B cell (primary cell): Measurements from ENCODE around the gene MTG2. TPM values are rescaled to one million over a fixed set of nuclear protein-coding genes. Genes with fewer than 3 reads are reported as not detected.

ENCODE experiments used
- ATAC-seq: fragments of 200-7000 bp; cut with Tn5 transposase; one replicate; pipeline ENCODE4 v1.10.0; 2021; ENCODE audit warnings: low read depth, mild to moderate bottlenecking, moderate number of reproducible peaks, moderate library complexity
- CTCF ChIA-PET: fragments of 350-600 bp; sonication (Branson Sonifier 250); formaldehyde crosslinking; loops from one replicate; lab custom pipeline; 2021; ENCODE audit warnings: antibody characterized with exemption, inconsistent platforms; lab: Charles Lee
- POLR2A ChIA-PET: fragments of 350-600 bp; sonication (Branson Sonifier 250); formaldehyde crosslinking; loops from one replicate; lab custom pipeline; 2021; ENCODE audit warnings: antibody characterized with exemption; lab: Charles Lee
- DNase-seq: peaks from one replicate; pipeline ENCODE4 v3.0.0; 2013
- H2AFZ ChIP-seq: 2 replicates; pipeline ENCODE4 v1.6.1; 2012; ENCODE audit warnings: mild to moderate bottlenecking, low read depth, low read length; ENCODE audit not compliant: insufficient read depth, poor library complexity, severe bottlenecking
- H3K27ac ChIP-seq, 2 donors: 1 replicate in 1 of 2; 2 replicates in 1 of 2; pipeline ENCODE4 v1.5.1; 2012 to 2013; ENCODE audit warnings: low read length in 2 of 2, mild to moderate bottlenecking in 2 of 2, moderate library complexity in 1 of 2
- H3K27me3 ChIP-seq, 4 experiments: fragments of 200-600 bp in 1 of 4; sonication (generic) in 1 of 4; replicated peaks in 1 of 4; 1 replicate in 2 of 4; 2 replicates in 2 of 4; pipeline versions ENCODE4 v1.6.1 to v1.7.0; 2013 to 2016; ENCODE audit warnings: low read length in 3 of 4, mild to moderate bottlenecking in 2 of 4, mixed read lengths in 1 of 4, moderate library complexity in 1 of 4; ENCODE audit not compliant: insufficient read depth in 4 of 4, control insufficient read depth in 3 of 4; ENCODE audit errors: control extremely low read depth in 1 of 4
- H3K36me3 ChIP-seq, 2 experiments: replicated peaks in 1 of 2; 1 replicate in 1 of 2; 2 replicates in 1 of 2; pipeline versions ENCODE4 v1.6.1 to v1.7.1; 2013; ENCODE audit warnings: low read length in 1 of 2; ENCODE audit not compliant: insufficient read depth in 2 of 2, control insufficient read depth in 1 of 2; ENCODE audit errors: control extremely low read depth in 1 of 2, extremely low read depth in 1 of 2
- H3K4me1 ChIP-seq, 2 donors: fragments of 200-600 bp in 1 of 2; sonication (generic) in 1 of 2; 1 replicate in 1 of 2; 2 replicates in 1 of 2; pipeline versions ENCODE4 v1.5.1 to v1.6.1; 2013 to 2017; ENCODE audit warnings: low read length in 2 of 2; ENCODE audit not compliant: control insufficient read depth in 2 of 2, insufficient read depth in 2 of 2
- H3K4me2 ChIP-seq: replicated peaks from 2 replicates; pipeline ENCODE3; 2012; ENCODE audit warnings: mild to moderate bottlenecking, low read depth, low read length; ENCODE audit not compliant: poor library complexity, severe bottlenecking
- H3K4me3 ChIP-seq, 5 experiments: fragments of 200-600 bp in 1 of 5; sonication (generic) in 1 of 5; 1 replicate in 3 of 5; 2 replicates in 2 of 5; pipeline versions ENCODE4 v1.5.1 to v1.7.0; 2011 to 2016; ENCODE audit warnings: low read length in 4 of 5, mild to moderate bottlenecking in 4 of 5, low read depth in 2 of 5, control low read depth in 1 of 5, moderate library complexity in 1 of 5; ENCODE audit not compliant: insufficient read depth in 1 of 5; ENCODE audit errors: control extremely low read depth in 1 of 5, extremely low read depth in 1 of 5
- H3K79me2 ChIP-seq: fragments of 200-600 bp; sonication (generic); one replicate; pipeline ENCODE4 v1.6.0; 2016; ENCODE audit warnings: low read length; ENCODE audit not compliant: control insufficient read depth, insufficient read depth
- H3K9ac ChIP-seq: fragments of 200-600 bp; sonication (generic); 2 replicates; pipeline ENCODE4 v1.6.1; 2017; ENCODE audit warnings: mild to moderate bottlenecking, low read length, moderate library complexity
- H3K9me3 ChIP-seq, 3 donors: one replicate each; pipeline versions ENCODE4 v1.6.1 to v1.7.1; 2013; ENCODE audit warnings: low read length in 2 of 3; ENCODE audit not compliant: control insufficient read depth in 2 of 3, insufficient read depth in 1 of 3; ENCODE audit errors: control extremely low read depth in 1 of 3
- H4K20me1 ChIP-seq: 2 replicates; pipeline ENCODE4 v1.6.0; 2012; ENCODE audit warnings: mild to moderate bottlenecking, low read length; ENCODE audit not compliant: insufficient read depth, control insufficient read depth, poor library complexity, severe bottlenecking
- H3K27ac Mint-ChIP-seq: one replicate; pipeline ENCODE4 v1.8.0; 2021; ENCODE audit warnings: mixed read lengths
- H3K27me3 Mint-ChIP-seq: one replicate; pipeline ENCODE4 v1.8.0; 2021; ENCODE audit warnings: mixed read lengths
- H3K4me1 Mint-ChIP-seq: one replicate; pipeline ENCODE4 v1.8.0; 2021; ENCODE audit warnings: mixed read lengths
- H3K4me3 Mint-ChIP-seq: one replicate; pipeline ENCODE4 v1.8.0; 2021; ENCODE audit warnings: mixed read lengths
- H3K9me3 Mint-ChIP-seq: one replicate; pipeline ENCODE4 v1.8.0; 2022; ENCODE audit warnings: mixed read lengths; ENCODE audit not compliant: insufficient read depth
- EZH2 ChIP-seq: IDR thresholded peaks from 2 replicates; pipeline ENCODE4 v1.6.1; 2012; ENCODE audit warnings: borderline replicate concordance, low read depth, mild to moderate bottlenecking, moderate library complexity, low read length; ENCODE audit not compliant: insufficient read depth, poor library complexity, severe bottlenecking
- WGBS: methylation state at CpG from one replicate; pipeline ENCODE4 v1.1.5; 2013; ENCODE audit warnings: missing lambda C conversion rate; ENCODE audit not compliant: insufficient coverage; 5-methylcytosine and 5-hydroxymethylcytosine counted together
- intact Hi-C: fragments of 100-400 bp; cut with micrococcal nuclease; formaldehyde crosslinking; loops from one replicate; pipeline ENCODE4 v1.10.0; 2022
- polyA plus RNA-seq: library from polyadenylated mRNA; depleted of rRNA; stranded (reverse); fragments of >200 nt; gene quantifications from 2 replicates; pipeline ENCODE4 v1.2.3, GENCODE V29; 2012
- total RNA-seq, 2 donors: library from RNA; stranded (reverse); fragments of 120-200 nt in 1 of 2; gene quantifications; 1 replicate in 1 of 2; 2 replicates in 1 of 2; pipeline versions ENCODE4 v1.2.3 to v1.2.4, GENCODE V29; 2013 to 2022
- TF ChIP-seq, protein P1 (sequence below): fragments of 200-600 bp; IDR thresholded peaks from one replicate; pipeline ENCODE4 v1.8.0; 2022; ENCODE audit warnings: antibody characterized with exemption, mild to moderate bottlenecking

Gene MTG2
- total and polyA plus RNA-seq, 2 donors (not counting 1 experiment from before 2014, with no cell fraction given) = 29.6 to 48.4 TPM

DNA sequence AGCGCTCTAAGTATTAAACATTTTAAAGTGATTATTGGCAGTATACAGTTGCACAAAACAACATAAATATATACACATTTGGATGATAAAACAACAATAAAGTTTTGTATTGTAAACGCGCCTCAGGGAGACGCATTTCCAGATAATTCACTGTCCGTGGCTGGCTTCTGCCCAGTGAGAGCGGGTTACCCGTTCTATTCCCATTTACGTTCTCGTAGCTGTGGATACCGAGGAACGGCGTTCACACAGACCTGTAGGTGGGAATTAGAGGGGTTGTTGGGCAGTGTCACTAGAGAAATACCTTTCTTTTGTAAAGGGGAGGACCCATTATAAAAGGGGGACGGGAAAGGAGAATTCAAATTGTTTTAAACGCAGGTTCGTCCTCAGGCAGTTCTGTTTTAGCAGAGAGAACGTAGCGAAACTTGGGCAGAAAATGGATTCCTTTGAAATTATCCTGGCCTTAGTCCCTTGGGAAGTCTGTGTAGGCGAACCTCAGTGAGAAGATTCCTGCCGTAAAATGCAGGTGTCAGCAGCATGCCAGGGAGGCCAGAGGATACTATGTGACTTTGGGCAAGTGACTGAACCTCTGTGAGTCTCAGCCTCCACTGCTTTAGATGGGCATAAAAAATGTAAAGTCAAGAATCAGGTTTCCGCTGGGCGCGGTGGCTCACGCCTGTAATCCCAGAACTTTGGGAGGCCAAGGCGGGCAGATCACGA lies 756 bp downstream of the MTG2 start:
- TF ChIP-seq, protein P1, sequence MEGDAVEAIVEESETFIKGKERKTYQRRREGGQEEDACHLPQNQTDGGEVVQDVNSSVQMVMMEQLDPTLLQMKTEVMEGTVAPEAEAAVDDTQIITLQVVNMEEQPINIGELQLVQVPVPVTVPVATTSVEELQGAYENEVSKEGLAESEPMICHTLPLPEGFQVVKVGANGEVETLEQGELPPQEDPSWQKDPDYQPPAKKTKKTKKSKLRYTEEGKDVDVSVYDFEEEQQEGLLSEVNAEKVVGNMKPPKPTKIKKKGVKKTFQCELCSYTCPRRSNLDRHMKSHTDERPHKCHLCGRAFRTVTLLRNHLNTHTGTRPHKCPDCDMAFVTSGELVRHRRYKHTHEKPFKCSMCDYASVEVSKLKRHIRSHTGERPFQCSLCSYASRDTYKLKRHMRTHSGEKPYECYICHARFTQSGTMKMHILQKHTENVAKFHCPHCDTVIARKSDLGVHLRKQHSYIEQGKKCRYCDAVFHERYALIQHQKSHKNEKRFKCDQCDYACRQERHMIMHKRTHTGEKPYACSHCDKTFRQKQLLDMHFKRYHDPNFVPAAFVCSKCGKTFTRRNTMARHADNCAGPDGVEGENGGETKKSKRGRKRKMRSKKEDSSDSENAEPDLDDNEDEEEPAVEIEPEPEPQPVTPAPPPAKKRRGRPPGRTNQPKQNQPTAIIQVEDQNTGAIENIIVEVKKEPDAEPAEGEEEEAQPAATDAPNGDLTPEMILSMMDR = no peak
- TF ChIP-seq EZH2 = no peak
- H4K20me1 ChIP-seq = peaks cover 14% of the 10 kb centered on the region
- Mint-ChIP-seq H3K4me3 (peak overlapping the region; percentile 97), H3K27ac (peak overlapping the region; percentile 98), H3K4me1 (peaks cover 39% of the 10 kb centered on the region), H3K9me3 (no peaks in the 10 kb centered on the region), H3K27me3 (no peaks in the 10 kb centered on the region)
- H3K9me3 ChIP-seq = no peaks in the 10 kb centered on the region
- peak overlapping the region; percentile 81 to 88 (median 84) for H3K4me3 ChIP-seq
- H3K27ac ChIP-seq = peak overlapping the region; percentile 86 to 97
- peak overlapping the region; percentile 93 for H2AFZ ChIP-seq
- WGBS = 31% methylated on average over 20 of the region's 25 CpGs
- peaks cover 13 to 18% of the 10 kb centered on the region in 2 donors for H3K4me1 ChIP-seq
- ChIA-PET CTCF (no interaction called here), POLR2A (no interaction called here)
- H3K9ac ChIP-seq = peak overlapping the region; percentile 95
- H3K27me3 ChIP-seq = no peaks in the 10 kb centered on the region
- ATAC-seq (no peak), DNase-seq (no peak)
- H3K79me2 ChIP-seq = peaks cover 51% of the 10 kb centered on the region
- peak overlapping the region; percentile 96 for H3K4me2 ChIP-seq
- H3K36me3 ChIP-seq = no peaks in the 10 kb centered on the region
- intact Hi-C loops = loop anchor here (2.0 to 5.0 kb wide), 4 partner anchors 61 to 769 kb away; partner anchors contain the start of genes ADRM1, LSM14B, RPS21 and SLC17A9

DNA sequence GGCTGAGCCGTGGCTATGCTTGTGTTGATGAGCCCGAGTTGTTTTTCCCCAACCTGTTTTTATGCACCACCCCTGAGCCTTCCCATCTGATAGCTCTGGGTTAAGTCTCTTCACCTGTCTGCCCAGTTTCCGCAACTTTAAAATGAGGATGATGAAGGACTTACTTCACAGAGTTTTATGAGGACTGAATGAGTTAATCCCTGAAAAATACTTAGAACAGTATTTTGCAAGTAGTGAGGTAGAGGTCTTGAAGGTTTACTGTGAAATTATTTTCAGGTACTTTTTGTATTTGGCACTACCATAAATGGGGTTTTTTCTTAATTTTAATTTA lies 3.2 kb downstream of the MTG2 start:
- no peak for DNase-seq
- Histone ChIP-seq H3K27me3 (no peaks in the 10 kb centered on the region), H3K4me1 (peaks cover 13 to 18% of the 10 kb centered on the region in 2 donors), H4K20me1 (peaks cover 20% of the 10 kb centered on the region), H3K9me3 (no peaks in the 10 kb centered on the region), H2AFZ (no peak overlapping the region), H3K4me2 (no peak overlapping the region), H3K9ac (no peak overlapping the region), H3K27ac (no peak overlapping the region), H3K79me2 (peaks cover 74% of the 10 kb centered on the region), H3K36me3 (peaks cover 4 to 18% of the 10 kb centered on the region in 2 experiments), H3K4me3 (peak overlapping the region in 1 of 5 experiments; percentile 15)
- H3K27me3 Mint-ChIP-seq = no peaks in the 10 kb centered on the region
- ChIA-PET POLR2A (no interaction called here), CTCF (no interaction called here)
- H3K27ac Mint-ChIP-seq = no peak overlapping the region
- WGBS = 100% methylated on average over 1 of the region's 3 CpGs
- peak overlapping the region; percentile 32 for H3K4me3 Mint-ChIP-seq
- TF ChIP-seq, protein P1 = no peak
- TF ChIP-seq EZH2 = no peak
- ATAC-seq = no peak
- H3K4me1 Mint-ChIP-seq = peaks cover 42% of the 10 kb centered on the region
- no peaks in the 10 kb centered on the region for H3K9me3 Mint-ChIP-seq
- intact Hi-C loops = no loop called here
